K562 (cell line): ENCODE results near the gene THADA. TPM values are rescaled to one million over a fixed set of nuclear protein-coding genes. Genes with fewer than 3 reads are reported as not detected.

Experiments
- ATF7 ChIP-seq: fragments of 450-650 bp; IDR thresholded peaks from 2 replicates; pipeline ENCODE4 v1.7.1; 2014; ENCODE audit warnings: mild to moderate bottlenecking, moderate library complexity
- BRD9 ChIP-seq: fragments of 450-650 bp; IDR thresholded peaks from 2 replicates; pipeline ENCODE4 v1.6.1; 2018; ENCODE audit warnings: low read depth; ENCODE audit not compliant: partially characterized antibody
- CTCF ChIP-seq, 3 experiments: IDR thresholded peaks in 2 of 3; conservative IDR thresholded peaks in 1 of 3; 2 replicates each; pipeline ENCODE4 v1.5.1; 2011 to 2012; ENCODE audit warnings: low read length in 3 of 3, mild to moderate bottlenecking in 3 of 3, control low read depth in 2 of 3, improper control_type of control experiment in 1 of 3, inconsistent platforms in 1 of 3, low read depth in 1 of 3, mixed read lengths in 1 of 3, moderate library complexity in 1 of 3; ENCODE audit not compliant: insufficient read depth in 2 of 3
- HDAC3 ChIP-seq: fragments of 450-650 bp; IDR thresholded peaks from 2 replicates; pipeline ENCODE4 v1.6.1; 2018; ENCODE audit warnings: borderline replicate concordance, mild to moderate bottlenecking, moderate library complexity; ENCODE audit not compliant: partially characterized antibody
- POLR2B ChIP-seq: fragments of 450-650 bp; IDR thresholded peaks from 2 replicates; pipeline ENCODE4 v1.6.1; 2018; ENCODE audit warnings: low read depth; ENCODE audit not compliant: partially characterized antibody
- PTTG1 ChIP-seq: fragments of 450-650 bp; IDR thresholded peaks from 2 replicates; pipeline ENCODE4 v1.6.1; 2016; ENCODE audit warnings: low read depth, mild to moderate bottlenecking, missing genetic modification characterization, missing compliant biosample characterization
- REST ChIP-seq, 2 experiments: fragments of 450-650 bp; formaldehyde crosslinking in 1 of 2; IDR thresholded peaks; 2 replicates each; pipeline versions ENCODE4 v1.4.0 to v1.6.1; 2014 to 2020; ENCODE audit warnings: mild to moderate bottlenecking in 2 of 2, borderline replicate concordance in 1 of 2, low read depth in 1 of 2
- RNF219 ChIP-seq: fragments of 250-450 bp; sonication (Bioruptor Pico); IDR thresholded peaks from 2 replicates; pipeline ENCODE4 v1.5.0; 2022; ENCODE audit warnings: mild to moderate bottlenecking
- SMAD4 ChIP-seq: fragments of 250-450 bp; sonication (Bioruptor Pico); conservative IDR thresholded peaks from 2 replicates; pipeline ENCODE4 v1.8.0; 2021; ENCODE audit warnings: inconsistent platforms, mild to moderate bottlenecking, moderate library complexity
- TEAD1 ChIP-seq, 2 experiments: fragments of 450-650 bp in 1 of 2; sonication (generic) in 1 of 2; formaldehyde crosslinking; IDR thresholded peaks; 2 replicates each; pipeline versions ENCODE4 v1.4.0 to v1.8.0; 2020 to 2022; ENCODE audit warnings: mild to moderate bottlenecking in 2 of 2, missing genetic modification reagents in 1 of 2
- TOE1 ChIP-seq, 2 experiments: fragments of 450-650 bp in 1 of 2; sonication (generic) in 1 of 2; formaldehyde crosslinking in 1 of 2; IDR thresholded peaks; 2 replicates each; pipeline versions ENCODE4 v1.7.1 to v1.8.0; 2016 to 2022; ENCODE audit warnings: borderline replicate concordance in 2 of 2, mild to moderate bottlenecking in 2 of 2, antibody characterized with exemption in 1 of 2, inconsistent platforms in 1 of 2, low read depth in 1 of 2, missing genetic modification reagents in 1 of 2, moderate library complexity in 1 of 2
- ZNF217 ChIP-seq: sonication (generic); formaldehyde crosslinking; IDR thresholded peaks from 2 replicates; pipeline ENCODE4 v1.8.0; 2022; ENCODE audit warnings: mild to moderate bottlenecking, missing genetic modification reagents
- ZNF41 ChIP-seq: fragments of 250-450 bp; sonication (Bioruptor Pico); conservative IDR thresholded peaks from 2 replicates; pipeline ENCODE4 v1.4.0; 2020; ENCODE audit warnings: mild to moderate bottlenecking
- polyA plus RNA-seq, 8 experiments: library from polyadenylated mRNA; depleted of rRNA in 4 of 8; stranded (reverse) in 5 of 8; unstranded in 3 of 8; fragments of >200 nt; fragmentation: Nextera tagmentation in 2 of 8; fragmentation: Illumina TruSeq in 1 of 8; extraction: Ambion mirVana in 2 of 8; extraction: Trizol in 1 of 8; gene quantifications; 2 replicates each; pipeline versions ENCODE4 v1.2.1 to v1.2.3, GENCODE V29; 2011 to 2014; ENCODE audit warnings: inconsistent platforms in 1 of 8, missing spikeins in 1 of 8
- total RNA-seq, 7 experiments: library from RNA; depleted of rRNA in 6 of 7; stranded (reverse); fragments of >200 nt in 6 of 7; fragmentation: Illumina TruSeq in 2 of 7; extraction: Trizol in 2 of 7; gene quantifications; 2 replicates each; pipeline versions ENCODE4 v1.2.1 to v1.2.3, GENCODE V29; 2011 to 2021; ENCODE audit warnings: low replicate concordance in 1 of 7

THADA gene
- total and polyA plus RNA-seq, 9 of the 15 experiments (the other 6 are each of a cell fraction or from before 2014, with no cell fraction given): 17.8 to 34.7 (median 31.9) TPM

GRCh38 chr2:43484323-43484930, 111.4 kb downstream of the THADA start (continued):
- TF ChIP-seq REST (IDR thresholded peaks at IDR 0.05; ENCODE audit: borderline replicate concordance) (peak; percentile 88), REST (CRISPR knock-in tag; IDR thresholded peaks at IDR 0.05; ENCODE audit: low read depth) (no peak), POLR2B (no peak), ZNF41 (CRISPR knock-in tag) (no peak), ATF7 (no peak; the same call in 1 of the 2 replicates), TOE1 (IDR thresholded peaks at IDR 0.05; ENCODE audit: borderline replicate concordance) (0 out of 2 replicates have a peak, but pooled peaks have one; percentile 5), TOE1 (CRISPR knock-in tag; IDR thresholded peaks at IDR 0.05; ENCODE audit: borderline replicate concordance, low read depth) (no peak), RNF219 (CRISPR knock-in tag) (no peak), PTTG1 (tag) (no peak), BRD9 (peak; percentile 11), SMAD4 (CRISPR knock-in tag) (no peak), HDAC3 (no peak), TEAD1 (CRISPR knock-in tag; IDR thresholded peaks at IDR 0.05) (no peak), CTCF (IDR thresholded peaks at IDR 0.05 in 2 of 3, conservative IDR thresholded peaks at IDR 0.05 in 1 of 3; ENCODE audit: insufficient read depth in 2 of 3, low read depth in 1 of 3, low read length in 3 of 3) (peak in 2 of 3 experiments; percentile 44 to 79; a peak in 4 of 6 replicates), ZNF217 (CRISPR knock-in tag) (no peak)
